Esophagus (tissue), 2 donors: ENCODE results near the gene MBNL1. TPM values are rescaled to one million over a fixed set of nuclear protein-coding genes. Genes with fewer than 3 reads are reported as not detected.

Experiments used
- H3K27ac ChIP-seq, 2 donors: one replicate each; pipeline ENCODE4 v1.5.1; 2013; ENCODE audit warnings: low read depth in 2 of 2, mild to moderate bottlenecking in 2 of 2, inconsistent platforms in 1 of 2, low read length in 1 of 2, moderate library complexity in 1 of 2
- H3K27me3 ChIP-seq, 2 donors: one replicate each; pipeline ENCODE4 v1.6.1; 2013; ENCODE audit warnings: low read length in 2 of 2, control low read depth in 1 of 2, mild to moderate bottlenecking in 1 of 2; ENCODE audit not compliant: insufficient read depth in 2 of 2, control insufficient read depth in 1 of 2
- H3K36me3 ChIP-seq, 2 donors: one replicate each; pipeline ENCODE4 v1.6.1; 2013; ENCODE audit warnings: low read length in 1 of 2; ENCODE audit not compliant: control insufficient read depth in 2 of 2, insufficient read depth in 2 of 2
- H3K4me1 ChIP-seq, 2 donors: one replicate each; pipeline ENCODE4 v1.6.1; 2013; ENCODE audit warnings: low read length in 1 of 2; ENCODE audit not compliant: control insufficient read depth in 2 of 2, insufficient read depth in 2 of 2
- H3K4me3 ChIP-seq, 2 donors: one replicate each; pipeline ENCODE4 v1.5.1; 2013; ENCODE audit warnings: low read length in 2 of 2, mild to moderate bottlenecking in 2 of 2, low read depth in 1 of 2, moderate library complexity in 1 of 2
- H3K9me3 ChIP-seq, 2 donors: one replicate each; pipeline ENCODE4 v1.6.1; 2013; ENCODE audit warnings: mild to moderate bottlenecking in 2 of 2, low read depth in 1 of 2, low read length in 1 of 2, moderate library complexity in 1 of 2; ENCODE audit not compliant: control insufficient read depth in 2 of 2, insufficient read depth in 1 of 2
- WGBS, 2 donors: extraction: QIAGEN DNeasy Blood & Tissue Kit; methylation state at CpG; one replicate each; pipeline ENCODE4 v1.1.7; 2013; 5-methylcytosine and 5-hydroxymethylcytosine counted together
- polyA plus RNA-seq, 2 donors: library from polyadenylated mRNA; stranded (reverse); fragments of 200-250 nt; gene quantifications; one replicate each; pipeline ENCODE4 v1.2.3, GENCODE V29; 2013
- donor health status: healthy with polysubstance abuse.
- donor health status: Bipolar disorder and iron deficiency.

Gene MBNL1
- polyA plus RNA-seq, 2 donors: 23.6 to 28.6 TPM

GRCh38 chr3:152405915-152406802, 137.4 kb downstream of the MBNL1 start:
- no peaks in the 10 kb centered on the region for H3K36me3 ChIP-seq
- 69 to 74% methylated on average over 3 of the region's 3 CpGs for WGBS, 2 donors
- H3K4me1 ChIP-seq: no peaks in the 10 kb centered on the region
- no peaks in the 10 kb centered on the region for H3K27me3 ChIP-seq
- peak overlapping the region in 1 of 2 donors; percentile 33 for H3K27ac ChIP-seq
- no peak overlapping the region for H3K4me3 ChIP-seq
- H3K9me3 ChIP-seq: no peaks in the 10 kb centered on the region

- H3K27me3 ChIP-seq: no peaks in the 10 kb centered on the region
- H3K4me1 ChIP-seq: no peaks in the 10 kb centered on the region
- H3K4me3 ChIP-seq: no peak overlapping the region
- H3K36me3 ChIP-seq: peaks cover 2 to 4% of the 10 kb centered on the region in 2 donors
- 76 to 84% methylated on average over 2 of the region's 2 CpGs for WGBS, 2 donors
- H3K9me3 ChIP-seq: no peaks in the 10 kb centered on the region
- H3K27ac ChIP-seq: no peak overlapping the region
Measured at GRCh38 chr3:152413240-152413639, 144.5 kb downstream of the MBNL1 start.

DNA sequence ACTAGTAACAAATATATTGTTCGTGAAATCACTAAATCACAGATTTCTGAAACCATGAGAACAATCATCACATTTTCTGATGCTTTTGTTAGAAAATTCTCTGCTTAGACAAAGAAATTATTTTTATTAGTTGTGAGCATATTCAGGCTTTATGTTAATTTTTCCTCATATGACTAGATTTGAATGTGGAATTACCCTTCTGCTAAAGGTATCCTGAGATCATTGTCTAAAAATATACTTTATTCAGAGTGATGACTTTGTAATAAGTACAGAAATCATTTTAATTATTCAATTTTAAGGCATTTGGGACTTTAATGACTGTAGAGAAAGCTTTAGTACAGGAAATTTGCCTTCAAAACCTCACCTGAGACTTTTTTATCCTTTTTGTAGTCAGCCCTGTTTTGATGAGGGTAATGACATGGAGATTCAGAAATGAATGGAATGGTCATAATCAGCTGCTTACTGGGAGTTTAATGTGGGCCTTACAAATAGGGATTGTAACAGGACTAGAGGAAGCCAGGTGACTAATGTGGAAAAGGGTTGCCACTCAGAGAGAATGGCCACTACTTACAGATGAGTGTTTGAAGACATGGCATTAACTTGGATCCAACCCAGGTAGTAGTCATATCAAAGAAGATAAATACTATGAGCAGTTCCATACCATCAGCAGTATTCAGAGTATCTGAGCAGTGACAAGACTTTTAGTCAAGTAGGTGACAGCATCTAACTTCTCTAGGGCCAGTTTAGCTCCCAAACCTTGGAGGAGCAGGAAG, 148.3 kb downstream of the MBNL1 start:
- Histone ChIP-seq H3K4me1 (peaks cover 0 to 2% of the 10 kb centered on the region in 2 donors), H3K27ac (no peak overlapping the region), H3K9me3 (no peaks in the 10 kb centered on the region), H3K4me3 (no peak overlapping the region), H3K36me3 (peaks cover 4 to 14% of the 10 kb centered on the region in 2 donors), H3K27me3 (no peaks in the 10 kb centered on the region)
- 95 to 97% methylated on average over 1 of the region's 1 CpG for WGBS, 2 donors

GRCh38 chr3:152419748-152420147, 151.0 kb downstream of the MBNL1 start:
- Histone ChIP-seq H3K4me3 (no peak overlapping the region), H3K27me3 (no peaks in the 10 kb centered on the region), H3K4me1 (peaks cover 0 to 2% of the 10 kb centered on the region in 2 donors), H3K9me3 (no peaks in the 10 kb centered on the region), H3K36me3 (peaks cover 4 to 14% of the 10 kb centered on the region in 2 donors), H3K27ac (no peak overlapping the region)
- 88 to 90% methylated on average over 7 of the region's 7 CpGs for whole genome bisulfite sequencing, 2 donors

- peak overlapping the region in 1 of 2 donors; percentile 4 for H3K27ac ChIP-seq
- H3K4me3 ChIP-seq: no peak overlapping the region
- peaks cover 2 to 12% of the 10 kb centered on the region in 2 donors for H3K36me3 ChIP-seq
- H3K4me1 ChIP-seq: peaks cover 0 to 2% of the 10 kb centered on the region in 2 donors
- H3K9me3 ChIP-seq: no peaks in the 10 kb centered on the region
- WGBS, 2 donors: 97 to 99% methylated on average over 6 of the region's 6 CpGs
- H3K27me3 ChIP-seq: no peaks in the 10 kb centered on the region
Measured at GRCh38 chr3:152421162-152421561, 152.4 kb downstream of the MBNL1 start.

DNA sequence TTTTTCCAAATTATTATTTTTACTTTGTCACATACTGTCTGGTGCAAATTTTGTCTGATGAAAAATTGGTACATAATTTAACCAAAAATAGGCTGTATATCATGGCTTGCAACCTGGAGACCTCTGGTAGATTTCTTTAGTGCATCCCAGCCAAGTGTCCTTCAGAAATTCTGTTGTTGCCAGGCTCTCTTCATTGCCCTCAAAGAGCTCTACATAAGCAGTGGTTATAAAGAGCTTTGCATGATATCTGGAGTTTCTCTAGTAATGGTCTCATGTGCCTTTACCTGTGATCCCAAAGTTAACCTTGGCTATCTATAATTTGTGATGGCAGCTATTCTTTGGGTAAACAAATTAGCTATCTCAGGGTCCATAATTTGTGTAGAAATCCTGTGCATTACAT, 157.7 kb downstream of the MBNL1 start:
- Histone ChIP-seq H3K27me3 (no peaks in the 10 kb centered on the region), H3K4me3 (no peak overlapping the region), H3K27ac (no peak overlapping the region), H3K4me1 (no peaks in the 10 kb centered on the region), H3K36me3 (peaks cover 2% of the 10 kb centered on the region in 2 donors), H3K9me3 (no peaks in the 10 kb centered on the region)

DNA sequence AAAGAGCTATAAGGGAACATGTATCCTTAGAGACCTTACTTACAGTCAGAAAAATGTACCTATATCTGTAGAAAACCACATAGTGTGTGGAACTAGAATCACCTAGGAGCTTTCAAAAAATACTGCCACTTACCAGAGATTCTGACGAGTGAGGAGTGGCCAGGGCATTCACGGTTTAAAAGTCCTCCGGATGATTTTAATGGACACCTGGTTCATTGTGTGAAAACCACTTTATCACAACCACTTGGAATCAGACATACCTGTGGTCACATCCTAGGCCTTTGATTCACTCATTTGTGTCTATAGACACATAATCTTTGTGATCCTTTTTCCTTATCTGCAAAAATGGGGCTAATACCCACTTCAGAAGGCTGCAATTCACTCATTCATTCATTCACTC, 159.8 kb downstream of the MBNL1 start:
- no peaks in the 10 kb centered on the region for H3K9me3 ChIP-seq
- no peak overlapping the region for H3K4me3 ChIP-seq
- no peaks in the 10 kb centered on the region for H3K27me3 ChIP-seq
- no peak overlapping the region for H3K27ac ChIP-seq
- WGBS, 2 donors: 90 to 99% methylated on average over 3 of the region's 3 CpGs
- H3K36me3 ChIP-seq: peaks cover 2% of the 10 kb centered on the region in 2 donors
- H3K4me1 ChIP-seq: no peaks in the 10 kb centered on the region

GRCh38 chr3:152430223-152431002, 161.7 kb downstream of the MBNL1 start:
- no peaks in the 10 kb centered on the region for H3K4me1 ChIP-seq
- 60 to 62% methylated on average over 2 of the region's 2 CpGs for WGBS, 2 donors

GRCh38 chr3:152434142-152434541, 165.4 kb downstream of the MBNL1 start:
- 94 to 96% methylated on average over 2 of the region's 2 CpGs for WGBS, 2 donors
- Histone ChIP-seq H3K4me3 (no peak overlapping the region), H3K27me3 (no peaks in the 10 kb centered on the region), H3K27ac (no peak overlapping the region), H3K9me3 (no peaks in the 10 kb centered on the region), H3K4me1 (no peaks in the 10 kb centered on the region), H3K36me3 (peaks cover 0 to 2% of the 10 kb centered on the region in 2 donors)

More at GRCh38 chr3:152430223-152431002, 161.7 kb downstream of the MBNL1 start:
- Histone ChIP-seq H3K27ac (peak overlapping the region in 1 of 2 donors; percentile 4), H3K27me3 (no peaks in the 10 kb centered on the region), H3K36me3 (peaks cover 2% of the 10 kb centered on the region in 2 donors), H3K9me3 (no peaks in the 10 kb centered on the region), H3K4me3 (no peak overlapping the region)
